HG03354 (cell line): ENCODE measurements around the gene EP300.
"Not testable (repeated sequence)": the region's sequence is repeated elsewhere in the genome, so short reads cannot be mapped to it uniquely, and the experiment has no call there.

ENCODE experiments used
- ATAC-seq: cut with Tn5 transposase; IDR thresholded peaks from one replicate; pipeline ENCODE4 v1.9.1; 2021; ENCODE audit warnings: mild to moderate bottlenecking; ENCODE audit not compliant: unreplicated experiment, poor library complexity, severe bottlenecking

Gene EP300

GRCh38 chr22:41140365-41140957 is 48.1 kb downstream of the EP300 start:
- no peak for ATAC-seq

DNA sequence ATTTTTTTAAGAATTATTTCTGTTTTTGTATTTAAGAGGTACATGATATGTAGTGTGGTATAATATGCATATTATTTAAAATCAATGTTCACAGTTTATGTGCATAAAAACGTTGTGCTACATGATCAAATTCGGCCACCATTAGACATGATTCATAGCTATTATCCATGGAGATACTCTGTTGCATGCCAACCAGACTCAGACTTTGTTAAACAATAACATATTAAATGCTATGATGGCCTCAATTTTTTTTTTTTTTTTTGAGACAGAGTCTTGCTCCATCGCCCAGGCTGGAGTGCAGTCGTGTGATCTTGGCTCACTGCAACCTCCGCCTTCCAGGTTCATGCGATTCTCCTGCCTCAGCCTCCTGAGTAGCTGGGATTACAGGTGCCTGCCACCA is 53.5 kb downstream of the EP300 start:
- not testable (repeated sequence) for ATAC-seq

DNA sequence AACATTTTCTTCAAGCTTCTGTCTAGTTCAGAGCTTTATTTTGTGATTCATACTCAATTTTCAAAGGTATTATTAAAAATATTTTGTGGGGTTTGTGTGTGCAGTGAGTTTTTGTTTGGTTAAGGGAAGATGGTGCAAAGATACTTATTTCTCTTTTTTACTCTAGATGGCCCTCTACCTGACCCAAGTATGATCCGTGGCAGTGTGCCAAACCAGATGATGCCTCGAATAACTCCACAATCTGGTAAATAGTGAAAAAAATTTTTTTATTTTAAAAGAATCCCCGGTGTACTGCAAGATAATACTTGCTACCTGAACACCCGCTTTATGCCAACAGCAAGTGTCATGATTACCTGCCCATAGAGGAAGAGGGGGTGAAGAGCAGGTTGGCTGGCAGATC is 54.2 kb downstream of the EP300 start:
- ATAC-seq = no peak

- no peak for ATAC-seq
Observed at GRCh38 chr22:41147722-41148121, 55.3 kb downstream of the EP300 start.

GRCh38 chr22:41152902-41153301 is 60.5 kb downstream of the EP300 start:
- no peak for ATAC-seq

- ATAC-seq = no peak
Observed at GRCh38 chr22:41157083-41157482, 64.7 kb downstream of the EP300 start.

- ATAC-seq = no peak
Observed at GRCh38 chr22:41169157-41169556, 76.8 kb downstream of the EP300 start.

GRCh38 chr22:41171996-41172395 is 79.6 kb downstream of the EP300 start:
- ATAC-seq = no peak

GRCh38 chr22:41175546-41175945 is 83.2 kb downstream of the EP300 start:
- no peak for ATAC-seq

GRCh38 chr22:41177040-41177621 is 84.7 kb downstream of the EP300 start:
- no peak for ATAC-seq

DNA sequence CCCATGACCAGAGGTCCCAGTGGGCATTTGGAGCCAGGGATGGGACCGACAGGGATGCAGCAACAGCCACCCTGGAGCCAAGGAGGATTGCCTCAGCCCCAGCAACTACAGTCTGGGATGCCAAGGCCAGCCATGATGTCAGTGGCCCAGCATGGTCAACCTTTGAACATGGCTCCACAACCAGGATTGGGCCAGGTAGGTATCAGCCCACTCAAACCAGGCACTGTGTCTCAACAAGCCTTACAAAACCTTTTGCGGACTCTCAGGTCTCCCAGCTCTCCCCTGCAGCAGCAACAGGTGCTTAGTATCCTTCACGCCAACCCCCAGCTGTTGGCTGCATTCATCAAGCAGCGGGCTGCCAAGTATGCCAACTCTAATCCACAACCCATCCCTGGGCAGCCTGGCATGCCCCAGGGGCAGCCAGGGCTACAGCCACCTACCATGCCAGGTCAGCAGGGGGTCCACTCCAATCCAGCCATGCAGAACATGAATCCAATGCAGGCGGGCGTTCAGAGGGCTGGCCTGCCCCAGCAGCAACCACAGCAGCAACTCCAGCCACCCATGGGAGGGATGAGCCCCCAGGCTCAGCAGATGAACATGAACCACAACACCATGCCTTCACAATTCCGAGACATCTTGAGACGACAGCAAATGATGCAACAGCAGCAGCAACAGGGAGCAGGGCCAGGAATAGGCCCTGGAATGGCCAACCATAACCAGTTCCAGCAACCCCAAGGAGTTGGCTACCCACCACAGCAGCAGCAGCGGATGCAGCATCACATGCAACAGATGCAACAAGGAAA is 85.4 kb downstream of the EP300 start:
- no peak for ATAC-seq

DNA sequence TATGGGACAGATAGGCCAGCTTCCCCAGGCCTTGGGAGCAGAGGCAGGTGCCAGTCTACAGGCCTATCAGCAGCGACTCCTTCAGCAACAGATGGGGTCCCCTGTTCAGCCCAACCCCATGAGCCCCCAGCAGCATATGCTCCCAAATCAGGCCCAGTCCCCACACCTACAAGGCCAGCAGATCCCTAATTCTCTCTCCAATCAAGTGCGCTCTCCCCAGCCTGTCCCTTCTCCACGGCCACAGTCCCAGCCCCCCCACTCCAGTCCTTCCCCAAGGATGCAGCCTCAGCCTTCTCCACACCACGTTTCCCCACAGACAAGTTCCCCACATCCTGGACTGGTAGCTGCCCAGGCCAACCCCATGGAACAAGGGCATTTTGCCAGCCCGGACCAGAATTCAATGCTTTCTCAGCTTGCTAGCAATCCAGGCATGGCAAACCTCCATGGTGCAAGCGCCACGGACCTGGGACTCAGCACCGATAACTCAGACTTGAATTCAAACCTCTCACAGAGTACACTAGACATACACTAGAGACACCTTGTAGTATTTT is 86.1 kb downstream of the EP300 start:
- no peak for ATAC-seq

DNA sequence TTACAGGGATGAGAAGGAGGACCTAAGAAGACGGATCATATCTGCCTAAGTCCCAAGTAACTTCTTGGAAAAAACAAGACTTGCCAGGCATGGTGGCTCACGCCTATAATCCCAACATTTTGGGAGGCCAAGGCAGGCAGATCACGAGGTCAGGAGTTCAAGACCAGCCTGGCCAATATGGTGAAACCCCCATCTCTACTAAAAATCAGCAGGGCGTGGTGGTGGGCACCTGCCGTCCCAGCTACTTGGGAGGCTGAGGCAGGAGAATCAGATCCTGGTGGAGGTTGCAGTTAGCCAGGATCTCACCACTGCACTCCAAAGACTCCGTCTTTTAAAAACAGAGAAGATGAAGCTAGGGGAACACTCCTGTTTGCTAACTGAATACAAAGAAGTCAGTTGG is 88.0 kb downstream of the EP300 start:
- not testable (repeated sequence) for ATAC-seq

DNA sequence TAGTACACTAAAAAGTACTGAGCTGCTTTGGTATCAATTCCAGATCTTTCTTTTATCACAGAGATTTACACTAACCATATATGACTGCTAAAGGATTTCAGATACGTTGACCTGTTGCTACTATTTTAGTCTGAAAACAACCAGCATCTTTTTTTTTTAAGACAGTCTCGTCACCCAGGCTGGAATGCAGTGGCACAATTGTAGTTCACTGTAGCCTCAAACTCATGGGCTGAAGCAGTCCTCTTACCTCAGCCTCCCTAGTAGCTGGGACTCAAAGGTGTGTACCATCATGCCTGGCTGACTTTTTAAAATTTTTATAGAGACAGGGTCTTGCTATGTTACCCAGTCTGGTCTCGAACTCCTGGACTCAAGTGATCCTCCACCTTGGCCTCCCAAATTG is 88.5 kb downstream of the EP300 start:
- ATAC-seq = no peak

DNA sequence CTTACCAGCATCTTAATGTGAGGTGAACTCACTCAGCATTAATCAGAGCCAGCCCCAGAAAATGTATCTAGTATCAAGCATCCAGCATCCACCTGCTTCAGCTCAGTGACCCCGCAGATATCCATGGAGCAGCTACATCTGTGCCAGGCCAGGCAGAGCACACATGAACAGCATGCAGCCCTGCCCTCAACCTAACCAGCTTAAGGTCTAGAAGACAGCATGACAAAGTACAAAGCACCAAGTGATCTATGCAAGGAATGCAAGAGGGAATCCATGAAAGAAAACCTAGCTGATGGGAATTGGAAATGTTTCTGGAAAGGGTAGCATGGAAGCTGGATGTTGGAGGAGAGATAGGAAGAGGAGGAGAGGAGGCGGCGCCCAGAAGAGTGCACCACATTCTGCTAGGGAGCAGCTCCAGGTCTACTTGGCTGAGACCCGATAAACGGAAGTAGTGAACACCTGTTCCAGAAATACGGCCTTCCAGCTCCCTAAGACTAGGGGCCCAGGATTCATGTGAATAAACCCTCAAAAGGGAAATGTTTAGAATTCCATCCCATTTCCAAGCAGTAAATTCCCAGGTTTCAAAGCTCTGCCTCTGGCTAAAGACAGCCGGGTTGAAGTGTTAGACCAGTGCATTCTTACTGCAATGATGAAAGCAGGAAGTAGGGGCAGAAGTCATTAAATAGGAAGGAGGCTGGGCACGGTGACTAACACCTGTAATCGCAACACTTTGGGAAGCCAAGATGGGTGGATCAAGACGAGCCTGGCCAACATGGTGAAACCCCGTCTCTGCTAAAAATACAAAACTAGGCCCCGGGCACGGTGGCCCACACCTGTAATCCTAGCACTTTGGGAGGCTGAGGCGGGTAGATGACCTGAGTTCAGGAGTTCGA is 89.2 kb downstream of the EP300 start:
- no peak for ATAC-seq

GRCh38 chr22:41184679-41185078 is 92.3 kb downstream of the EP300 start:
- ATAC-seq = no peak

DNA sequence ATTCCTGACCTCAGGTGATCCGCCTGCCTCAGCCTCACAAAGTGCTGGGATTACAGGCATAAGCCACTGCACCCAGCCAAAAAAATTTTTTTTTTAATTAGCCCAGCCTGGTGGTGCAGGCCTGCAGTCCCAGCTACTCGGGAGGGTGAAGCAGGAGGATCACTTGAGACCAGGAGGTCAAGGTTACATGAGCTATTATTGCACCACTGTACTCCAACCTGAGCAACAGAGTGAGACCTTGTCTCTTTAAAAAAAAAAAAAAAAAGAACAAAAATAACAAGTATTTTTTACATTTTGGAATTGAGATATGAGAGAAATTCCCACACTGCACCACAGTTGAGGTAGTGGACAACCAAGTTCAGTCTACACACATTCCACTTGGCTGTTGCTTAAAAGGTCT is 99.1 kb downstream of the EP300 start:
- ATAC-seq = no peak

GRCh38 chr22:41193829-41194228 is 101.4 kb downstream of the EP300 start:
- no peak for ATAC-seq

- ATAC-seq = peak; percentile 80
Observed at GRCh38 chr22:41197038-41197972, 104.9 kb downstream of the EP300 start.
